Natural killer cell (primary cell): ENCODE data around the gene PCCA. TPM values are rescaled to one million over a fixed set of nuclear protein-coding genes. Genes with fewer than 3 reads are reported as not detected.
"Not testable (repeated sequence)": the region's sequence is repeated elsewhere in the genome, so short reads cannot be mapped to it uniquely, and the experiment has no call there.

Experiments used
- ATAC-seq, 3 donors: fragments of 150-1000 bp in 2 of 3; fragments of 200-7000 bp in 1 of 3; cut with Tn5 transposase; 1 replicate in 1 of 3; 2 replicates in 2 of 3; pipeline ENCODE4 v1.10.0; 2021; ENCODE audit warnings: mild to moderate bottlenecking in 2 of 3, moderate library complexity in 2 of 3
- DNase-seq, 2 donors: peaks; one replicate each; pipeline versions ENCODE4 v3.0.0 to v3.0.0-alpha.2; 2013 to 2021; ENCODE audit warnings: mixed read lengths in 1 of 2
- H3K27ac ChIP-seq: one replicate; pipeline ENCODE4 v1.5.1; 2013; ENCODE audit warnings: mild to moderate bottlenecking, low read length
- H3K27me3 ChIP-seq: one replicate; pipeline ENCODE4 v1.6.1; 2013; ENCODE audit warnings: low read length; ENCODE audit not compliant: control insufficient read depth, insufficient read depth
- H3K36me3 ChIP-seq: one replicate; pipeline ENCODE4 v1.6.1; 2013; ENCODE audit warnings: low read length; ENCODE audit not compliant: control insufficient read depth, insufficient read depth
- H3K4me1 ChIP-seq: one replicate; pipeline ENCODE4 v1.6.1; 2013; ENCODE audit warnings: low read length; ENCODE audit not compliant: control insufficient read depth, insufficient read depth
- H3K4me3 ChIP-seq: one replicate; pipeline ENCODE4 v1.5.1; 2013; ENCODE audit warnings: low read length
- H3K9me3 ChIP-seq: one replicate; pipeline ENCODE4 v1.6.1; 2013; ENCODE audit warnings: low read length; ENCODE audit not compliant: control insufficient read depth, insufficient read depth
- H3K27ac Mint-ChIP-seq, 2 donors: one replicate each; pipeline ENCODE4 v1.8.0; 2022; ENCODE audit warnings: mild to moderate bottlenecking in 2 of 2, mixed read lengths in 2 of 2, moderate library complexity in 1 of 2
- H3K27me3 Mint-ChIP-seq, 2 donors: one replicate each; pipeline ENCODE4 v1.8.0; 2022; ENCODE audit warnings: low read depth in 2 of 2, mixed read lengths in 2 of 2
- H3K36me3 Mint-ChIP-seq: one replicate; pipeline ENCODE4 v1.8.0; 2022; ENCODE audit warnings: mixed read lengths
- H3K4me1 Mint-ChIP-seq, 2 donors: one replicate each; pipeline ENCODE4 v1.8.0; 2022; ENCODE audit warnings: mixed read lengths in 2 of 2
- H3K4me3 Mint-ChIP-seq: one replicate; pipeline ENCODE4 v1.8.0; 2022; ENCODE audit warnings: mild to moderate bottlenecking, moderate library complexity, mixed read lengths
- H3K9me3 Mint-ChIP-seq, 2 donors: one replicate each; pipeline ENCODE4 v1.8.0; 2022; ENCODE audit warnings: mixed read lengths in 2 of 2
- CTCF ChIP-seq: fragments of 200-600 bp; IDR thresholded peaks from one replicate; pipeline ENCODE4 v1.8.0; 2022; ENCODE audit warnings: antibody characterized with exemption
- WGBS: methylation state at CpG from one replicate; pipeline ENCODE4 v1.1.7; 2013; ENCODE audit warnings: missing lambda C conversion rate; ENCODE audit not compliant: insufficient coverage; 5-methylcytosine and 5-hydroxymethylcytosine counted together
- intact Hi-C: fragments of 100-400 bp; cut with micrococcal nuclease; formaldehyde crosslinking; loops from one replicate; pipeline ENCODE4 v1.14.2; 2022
- total RNA-seq, 4 donors: library from RNA; stranded (reverse); fragments of 120-200 nt in 1 of 4; gene quantifications; one replicate each; pipeline versions ENCODE4 v1.2.3 to v1.2.4, GENCODE V29; 2013 to 2022

PCCA gene
- total RNA-seq, 3 donors from 2014 or later (not counting 1 experiment from before 2014, with no cell fraction given) = 25.5 to 28.5 (median 28.2) TPM

- no peak overlapping the region for H3K4me3 ChIP-seq
- no peak overlapping the region for H3K27ac ChIP-seq
- H3K36me3 ChIP-seq = peaks cover 2% of the 10 kb centered on the region
- ATAC-seq = no peak
- TF ChIP-seq CTCF = no peak
- no peaks in the 10 kb centered on the region for H3K27me3 ChIP-seq
- H3K4me3 Mint-ChIP-seq = no peak overlapping the region
- H3K36me3 Mint-ChIP-seq = peaks cover 30% of the 10 kb centered on the region
- H3K27ac Mint-ChIP-seq = no peak overlapping the region
- H3K9me3 ChIP-seq = peaks cover 16% of the 10 kb centered on the region
- H3K4me1 Mint-ChIP-seq = peaks cover 0 to 4% of the 10 kb centered on the region in 2 donors
- intact Hi-C loops = no loop called here
- H3K27me3 Mint-ChIP-seq = no peaks in the 10 kb centered on the region
- no peak for DNase-seq
- peaks cover 9 to 16% of the 10 kb centered on the region in 2 donors for H3K9me3 Mint-ChIP-seq
- no peaks in the 10 kb centered on the region for H3K4me1 ChIP-seq
These were observed 289.6 kb downstream of the PCCA start for GRCh38 chr13:100378533-100378932.

- TF ChIP-seq CTCF = no peak
- DNase-seq = no peak
- Histone ChIP-seq H3K27me3 (no peaks in the 10 kb centered on the region), H3K36me3 (no peaks in the 10 kb centered on the region), H3K4me1 (no peaks in the 10 kb centered on the region), H3K9me3 (peaks cover 8% of the 10 kb centered on the region), H3K27ac (no peak overlapping the region), H3K4me3 (no peak overlapping the region)
- no peak overlapping the region for H3K27ac Mint-ChIP-seq
- intact Hi-C loops = no loop called here
- peaks cover 0 to 4% of the 10 kb centered on the region in 2 donors for H3K4me1 Mint-ChIP-seq
- no peak for ATAC-seq
- H3K36me3 Mint-ChIP-seq = peaks cover 23% of the 10 kb centered on the region
- H3K27me3 Mint-ChIP-seq = no peaks in the 10 kb centered on the region
- H3K9me3 Mint-ChIP-seq = peaks cover 9 to 14% of the 10 kb centered on the region in 2 donors
- H3K4me3 Mint-ChIP-seq = no peak overlapping the region
- 95% methylated on average over 16 of the region's 16 CpGs for WGBS
These were observed 292.8 kb downstream of the PCCA start for GRCh38 chr13:100381595-100382224.

GRCh38 chr13:100382785-100383184 is 293.9 kb downstream of the PCCA start:
- Histone ChIP-seq H3K9me3 (peaks cover 3% of the 10 kb centered on the region), H3K27me3 (no peaks in the 10 kb centered on the region), H3K36me3 (no peaks in the 10 kb centered on the region), H3K4me1 (no peaks in the 10 kb centered on the region), H3K27ac (no peak overlapping the region), H3K4me3 (no peak overlapping the region)
- Mint-ChIP-seq H3K36me3 (peaks cover 20% of the 10 kb centered on the region), H3K4me3 (no peak overlapping the region), H3K27me3 (no peaks in the 10 kb centered on the region), H3K9me3 (peaks cover 9 to 12% of the 10 kb centered on the region in 2 donors), H3K4me1 (peaks cover 0 to 4% of the 10 kb centered on the region in 2 donors), H3K27ac (no peak overlapping the region)
- no peak for TF ChIP-seq CTCF
- intact Hi-C loops = no loop called here
- ATAC-seq = no peak
- no peak for DNase-seq

- Mint-ChIP-seq H3K36me3 (no peaks in the 10 kb centered on the region), H3K27ac (no peak overlapping the region), H3K9me3 (no peaks in the 10 kb centered on the region), H3K27me3 (no peaks in the 10 kb centered on the region), H3K4me3 (no peak overlapping the region), H3K4me1 (peaks cover under 1 to 4% of the 10 kb centered on the region in 2 donors)
- ATAC-seq = no peak
- Histone ChIP-seq H3K4me1 (no peaks in the 10 kb centered on the region), H3K36me3 (no peaks in the 10 kb centered on the region), H3K27ac (no peak overlapping the region), H3K9me3 (no peaks in the 10 kb centered on the region), H3K4me3 (no peak overlapping the region), H3K27me3 (no peaks in the 10 kb centered on the region)
- TF ChIP-seq CTCF = no peak
- intact Hi-C loops = no loop called here
- DNase-seq = no peak
- 85% methylated on average over 3 of the region's 3 CpGs for WGBS
These were observed 298.5 kb downstream of the PCCA start for GRCh38 chr13:100387416-100387815.

GRCh38 chr13:100388150-100388549 is 299.3 kb downstream of the PCCA start:
- 100% methylated on average over 5 of the region's 5 CpGs for WGBS
- H3K4me3 Mint-ChIP-seq, ATAC-seq, H3K27ac Mint-ChIP-seq, H3K9me3 ChIP-seq, H3K27me3 ChIP-seq, H3K9me3 Mint-ChIP-seq, H3K4me1 Mint-ChIP-seq, intact Hi-C loops, H3K4me3 ChIP-seq, H3K4me1 ChIP-seq, H3K27ac ChIP-seq, H3K36me3 ChIP-seq, H3K27me3 Mint-ChIP-seq, H3K36me3 Mint-ChIP-seq, DNase-seq: not testable (repeated sequence)
